ENCODE data around the gene NDUFS1. TPM values are rescaled to one million over a fixed set of nuclear protein-coding genes. Genes with fewer than 3 reads are reported as not detected.

NDUFS1 gene
- total and polyA plus RNA-seq, 9 of the 15 experiments (the other 6 are each of a cell fraction or from before 2014, with no cell fraction given), result 75.0 to 130 (median 91.5) TPM

Small RNA genes lying within 50 kb of the gene (small RNA-seq; reads per million reads assigned to genes)
- gene RF00134 (not detected), gene RF02271 (not detected), gene SNORA41 (not detected), gene SNORD51 (0.22 reads per million)

Other genes with a start within 250 kb of the NDUFS1 start
- 2.3 and 3.0 TPM in 2 replicates for gene INO80D, start 73.3 kb downstream of the NDUFS1 start, total RNA-seq (2014; rRNA removed)
- gene INO80D, start 73.3 kb downstream of the NDUFS1 start, total RNA-seq (2014; rRNA removed; fragmentation: Illumina TruSeq; extraction: Trizol), result 4.0 and 4.1 TPM in 2 replicates
- gene INO80D, start 73.3 kb downstream of the NDUFS1 start, total RNA-seq (2015; rRNA removed; fragmentation: Illumina TruSeq; extraction: Trizol), result 4.3 and 4.7 TPM in 2 replicates
- gene INO80D, start 73.3 kb downstream of the NDUFS1 start, total RNA-seq (2021), result 7.7 and 8.1 TPM in 2 replicates
- 2.9 and 3.8 TPM in 2 replicates for gene INO80D, start 73.3 kb downstream of the NDUFS1 start, polyA plus RNA-seq (2011; rRNA removed)
- 1.5 and 1.7 TPM in 2 replicates for gene INO80D, start 73.3 kb downstream of the NDUFS1 start, polyA plus RNA-seq (2014; fragmentation: Illumina TruSeq; extraction: Trizol)
- gene INO80D, start 73.3 kb downstream of the NDUFS1 start, polyA plus RNA-seq (2014; fragmentation: Nextera tagmentation; extraction: Ambion mirVana), result 1 to 10 TPM in 1 of 2 experiments, under 1 TPM in 1; 0.64 to 1.4 TPM
- 1.7 and 1.9 TPM in 2 replicates for gene INO80D, start 73.3 kb downstream of the NDUFS1 start, polyA plus RNA-seq (2014; rRNA removed)
- gene EEF1B2, start 451 bp upstream of the NDUFS1 start, total RNA-seq (2014; rRNA removed), result 522 and 628 TPM in 2 replicates
- 893 and 908 TPM in 2 replicates for gene EEF1B2, start 451 bp upstream of the NDUFS1 start, total RNA-seq (2014; rRNA removed; fragmentation: Illumina TruSeq; extraction: Trizol)
- gene EEF1B2, start 451 bp upstream of the NDUFS1 start, total RNA-seq (2015; rRNA removed; fragmentation: Illumina TruSeq; extraction: Trizol), result 878 and 910 TPM in 2 replicates
- 643 and 674 TPM in 2 replicates for gene EEF1B2, start 451 bp upstream of the NDUFS1 start, total RNA-seq (2021)
- gene EEF1B2, start 451 bp upstream of the NDUFS1 start, polyA plus RNA-seq (2011; rRNA removed), result 920 and 1,079 TPM in 2 replicates
- gene EEF1B2, start 451 bp upstream of the NDUFS1 start, polyA plus RNA-seq (2014; fragmentation: Illumina TruSeq; extraction: Trizol), result 748 and 796 TPM in 2 replicates
- gene EEF1B2, start 451 bp upstream of the NDUFS1 start, polyA plus RNA-seq (2014; fragmentation: Nextera tagmentation; extraction: Ambion mirVana), result 1,000 to 10,000 TPM in 1 of 2 experiments, 100 to 1,000 TPM in 1; 943 to 1,148 TPM
- gene EEF1B2, start 451 bp upstream of the NDUFS1 start, polyA plus RNA-seq (2014; rRNA removed), result 803 and 861 TPM in 2 replicates
- gene ZDBF2, start 115.2 kb upstream of the NDUFS1 start, total RNA-seq (2014; rRNA removed), result 0.04 TPM in 1 of 2 replicates, not detected in the other
- gene ZDBF2, start 115.2 kb upstream of the NDUFS1 start, total RNA-seq (2014; rRNA removed; fragmentation: Illumina TruSeq; extraction: Trizol), result 0.04 and 0.19 TPM in 2 replicates
- gene ZDBF2, start 115.2 kb upstream of the NDUFS1 start, total RNA-seq (2015; rRNA removed; fragmentation: Illumina TruSeq; extraction: Trizol), result 0.04 TPM in 2 replicates
- 0.04 TPM in 2 replicates for gene ZDBF2, start 115.2 kb upstream of the NDUFS1 start, total RNA-seq (2021)
- gene ZDBF2, start 115.2 kb upstream of the NDUFS1 start, polyA plus RNA-seq (2011; rRNA removed), result 0.03 TPM in 2 replicates
- 0.01 TPM in 2 replicates for gene ZDBF2, start 115.2 kb upstream of the NDUFS1 start, polyA plus RNA-seq (2014; fragmentation: Illumina TruSeq; extraction: Trizol)
- not detected for gene ZDBF2, start 115.2 kb upstream of the NDUFS1 start, polyA plus RNA-seq (2014; fragmentation: Nextera tagmentation; extraction: Ambion mirVana)
- 0.03 TPM in 1 of 2 replicates, not detected in the other for gene ZDBF2, start 115.2 kb upstream of the NDUFS1 start, polyA plus RNA-seq (2014; rRNA removed)

Measured in K562 (cell line).